ENCODE data around the gene MRPL22.

The MRPL22 gene

GRCh38 chr5:155010881-155011280, 70.0 kb downstream of the MRPL22 start:
- no peak overlapping the region for H3K27ac ChIP-seq (ENCODE audit: low read depth, low read length)
- H3K36me3 ChIP-seq (ENCODE audit: control insufficient read depth, insufficient read depth, low read length) = no peaks in the 10 kb centered on the region
- H3K4me1 ChIP-seq (ENCODE audit: control insufficient read depth, insufficient read depth, low read length) = no peaks in the 10 kb centered on the region
- H3K9ac ChIP-seq (ENCODE audit: low read length) = no peak overlapping the region
- H3K4me3 ChIP-seq (ENCODE audit: low read length) = no peak overlapping the region
- no peaks in the 10 kb centered on the region for H3K27me3 ChIP-seq (ENCODE audit: control insufficient read depth, insufficient read depth, low read length)

- Histone ChIP-seq H3K27me3 (ENCODE audit: control insufficient read depth, insufficient read depth, low read length) (no peaks in the 10 kb centered on the region), H3K9ac (ENCODE audit: low read length) (no peak within 1 kb of the TSS), H3K27ac (ENCODE audit: low read depth, low read length) (no peak within 1 kb of the TSS), H3K4me1 (ENCODE audit: control insufficient read depth, insufficient read depth, low read length) (no peaks in the 10 kb centered on the region), H3K36me3 (ENCODE audit: control insufficient read depth, insufficient read depth, low read length) (no peaks in the 10 kb centered on the region), H3K4me3 (ENCODE audit: low read length) (no peak within 1 kb of the TSS)
Measured at GRCh38 chr5:155013526-155013925, 72.7 kb downstream of the MRPL22 start, which contains the start of gene KIF4B. TSS of gene KIF4B (plus strand) at chr5:155013755. CDS start at chr5:155013860, 105 bp downstream.

- H3K36me3 ChIP-seq (ENCODE audit: control insufficient read depth, insufficient read depth, low read length) = no peaks in the 10 kb centered on the region
- no peaks in the 10 kb centered on the region for H3K27me3 ChIP-seq (ENCODE audit: control insufficient read depth, insufficient read depth, low read length)
- no peak overlapping the region for H3K9ac ChIP-seq (ENCODE audit: low read length)
- H3K4me3 ChIP-seq (ENCODE audit: low read length) = no peak overlapping the region
- no peaks in the 10 kb centered on the region for H3K4me1 ChIP-seq (ENCODE audit: control insufficient read depth, insufficient read depth, low read length)
- no peak overlapping the region for H3K27ac ChIP-seq (ENCODE audit: low read depth, low read length)
Measured at GRCh38 chr5:155015239-155015638, 74.4 kb downstream of the MRPL22 start.

GRCh38 chr5:155017610-155018009, 76.7 kb downstream of the MRPL22 start:
- H3K4me1 ChIP-seq (ENCODE audit: control insufficient read depth, insufficient read depth, low read length) = no peaks in the 10 kb centered on the region
- no peak overlapping the region for H3K4me3 ChIP-seq (ENCODE audit: low read length)

More at GRCh38 chr5:155017610-155018009, 76.7 kb downstream of the MRPL22 start:
- Histone ChIP-seq H3K9ac (ENCODE audit: low read length) (no peak overlapping the region), H3K27ac (ENCODE audit: low read depth, low read length) (no peak overlapping the region), H3K27me3 (ENCODE audit: control insufficient read depth, insufficient read depth, low read length) (no peaks in the 10 kb centered on the region), H3K36me3 (ENCODE audit: control insufficient read depth, insufficient read depth, low read length) (no peaks in the 10 kb centered on the region)

Data from rectal smooth muscle tissue (tissue), 1 donor.